GM18507 (cell line): ENCODE data around the gene TMX2.
"Not testable (repeated sequence)": the region's sequence is repeated elsewhere in the genome, so short reads cannot be mapped to it uniquely, and the experiment has no call there.

Source experiments
- DNase-seq: peaks from one replicate; pipeline ENCODE4 v3.0.0; 2011; ENCODE audit warnings: low read depth; ENCODE audit not compliant: insufficient read length; ENCODE audit errors: extremely low spot score
- FAIRE-seq: peaks from 2 replicates; lab custom pipeline; 2011; peaks lifted over from hg19 to GRCh38; lab: Jason Lieb, UNC

TMX2 gene

GRCh38 chr11:57712256-57713150 lies at the start of gene TMX2:
TMX2 (plus strand) TSS chr11:57712593; CDS start chr11:57712619, 26 bp downstream.
- FAIRE-seq = peak; percentile 99
- peak; percentile 68 for DNase-seq

- FAIRE-seq (no peak), DNase-seq (no peak)
Observed at GRCh38 chr11:57662893-57663292, 49.5 kb upstream of the TMX2 start.

DNA sequence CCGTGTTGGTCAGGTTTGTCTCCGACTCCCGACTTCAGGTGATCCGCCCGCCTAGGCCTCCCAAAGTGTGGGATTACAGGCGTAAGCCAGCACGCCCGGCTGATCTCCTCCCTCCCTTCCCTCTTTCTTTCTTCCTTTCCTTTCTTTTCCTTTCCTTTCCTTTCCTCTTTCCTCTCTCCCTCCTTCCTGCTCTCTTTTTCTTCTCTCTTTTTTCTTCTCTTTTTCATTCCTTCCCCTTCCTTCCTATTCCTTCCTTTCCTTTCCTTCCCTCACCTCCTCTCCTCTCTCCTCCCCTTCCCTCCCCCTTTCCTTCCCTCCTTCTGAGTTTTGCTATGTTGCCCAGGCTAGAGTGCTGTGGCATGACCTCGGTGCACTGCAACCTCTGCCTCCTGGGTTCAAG lies 48.4 kb upstream of the TMX2 start:
- FAIRE-seq (no peak), DNase-seq (no peak)

GRCh38 chr11:57667117-57667735 lies 45.2 kb upstream of the TMX2 start:
- FAIRE-seq (no peak), DNase-seq (peak; percentile 92)

DNA sequence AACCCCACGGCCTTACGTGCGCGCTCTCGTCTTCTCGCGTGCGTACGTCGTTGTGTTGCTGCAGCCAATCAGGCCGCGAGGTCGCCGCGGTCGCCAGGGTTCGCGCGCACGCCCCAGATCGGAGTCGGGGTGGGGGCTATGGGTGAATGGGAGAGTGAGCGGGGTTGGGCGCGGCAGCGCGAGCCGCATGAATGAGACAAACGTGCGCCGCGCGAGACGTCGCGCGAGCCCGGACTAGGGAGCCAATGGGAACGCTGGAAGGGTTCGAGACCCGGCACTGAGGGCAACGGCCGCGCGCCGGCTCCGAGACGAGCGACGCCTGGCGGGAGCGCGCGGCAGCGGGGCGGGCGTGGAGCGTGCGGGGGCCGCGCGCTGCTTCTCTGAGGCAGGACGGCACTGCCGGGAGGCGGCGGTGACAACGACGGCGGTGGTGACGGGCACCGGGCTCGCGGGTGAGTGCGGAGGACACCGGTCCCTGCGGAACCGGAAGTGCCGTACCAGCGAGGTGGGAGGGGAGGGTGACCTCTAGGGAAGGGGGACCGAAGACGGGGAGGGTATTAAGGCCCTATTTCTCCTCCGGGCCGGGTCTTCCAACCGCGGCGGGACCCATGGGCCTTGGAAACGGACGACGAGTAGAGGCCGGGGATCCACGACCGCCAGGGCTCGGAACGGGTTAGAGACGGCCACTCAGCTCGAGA lies 44.5 kb upstream of the TMX2 start, which contains the start of gene ZDHHC5:
TSS of gene ZDHHC5 (plus strand) at position 379 of the 698 bp plus-strand sequence. CDS start 4,977 bp downstream, outside the sequence.
- peak; percentile 96 for FAIRE-seq
- peak; percentile 93 for DNase-seq

GRCh38 chr11:57668434-57668782 lies 44.0 kb upstream of the TMX2 start:
- FAIRE-seq = no peak
- no peak for DNase-seq

DNA sequence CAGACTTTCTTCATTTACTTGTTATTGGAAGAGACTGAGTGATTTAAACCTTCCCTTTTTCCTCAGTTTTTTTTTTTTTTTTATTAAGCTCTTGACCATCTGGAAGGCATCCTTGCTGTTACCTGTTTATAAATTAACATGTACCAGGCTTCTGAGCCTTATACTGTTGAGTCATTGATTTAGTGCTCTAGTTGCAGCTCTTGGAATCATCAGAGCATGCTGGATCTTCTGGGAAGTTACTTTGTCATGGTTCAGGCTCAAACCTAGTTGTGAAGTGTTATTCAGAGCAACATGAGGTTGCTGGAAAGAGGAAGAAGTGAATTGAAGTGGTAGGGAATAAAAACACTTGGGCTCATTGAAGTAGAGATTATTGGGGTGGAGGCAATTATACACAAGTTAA lies 38.1 kb upstream of the TMX2 start:
- no peak for DNase-seq
- FAIRE-seq = no peak

DNA sequence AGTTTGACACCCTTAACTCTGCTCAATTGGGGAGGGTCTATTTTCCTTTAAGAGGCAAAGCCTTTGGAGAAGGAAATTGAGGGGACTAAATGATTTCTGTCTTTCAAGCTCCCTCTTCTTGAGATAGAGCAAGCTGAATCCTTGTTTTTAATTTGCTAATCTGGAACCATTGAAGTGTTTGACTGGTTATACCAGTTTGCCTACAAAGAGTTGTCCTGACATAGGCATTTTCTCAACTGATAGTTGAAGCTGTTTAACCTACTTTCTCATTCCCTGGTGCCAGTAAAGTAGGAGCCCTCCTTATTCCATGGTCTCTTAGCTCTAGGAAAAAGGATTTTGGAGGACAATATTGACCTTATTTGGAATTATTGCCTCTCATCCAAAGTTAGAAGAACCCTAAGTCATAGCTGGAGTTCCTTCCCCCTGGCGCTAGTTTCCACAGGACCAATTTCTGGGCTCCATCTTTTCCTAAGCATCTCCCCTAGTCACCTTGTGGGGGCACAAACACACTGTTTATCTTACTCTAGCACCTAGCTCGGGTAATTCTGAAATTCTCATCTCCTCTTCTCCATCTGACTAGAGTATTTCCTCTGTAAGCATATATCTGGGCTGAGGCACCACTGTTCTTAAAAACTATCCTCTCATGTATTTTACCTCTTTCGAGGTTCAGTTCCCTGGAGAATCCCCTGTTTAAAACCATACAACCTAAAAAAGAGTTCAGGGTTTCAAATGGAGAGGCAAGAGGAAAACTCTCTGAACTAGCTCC lies 37.0 kb upstream of the TMX2 start:
- DNase-seq (no peak), FAIRE-seq (no peak)

DNA sequence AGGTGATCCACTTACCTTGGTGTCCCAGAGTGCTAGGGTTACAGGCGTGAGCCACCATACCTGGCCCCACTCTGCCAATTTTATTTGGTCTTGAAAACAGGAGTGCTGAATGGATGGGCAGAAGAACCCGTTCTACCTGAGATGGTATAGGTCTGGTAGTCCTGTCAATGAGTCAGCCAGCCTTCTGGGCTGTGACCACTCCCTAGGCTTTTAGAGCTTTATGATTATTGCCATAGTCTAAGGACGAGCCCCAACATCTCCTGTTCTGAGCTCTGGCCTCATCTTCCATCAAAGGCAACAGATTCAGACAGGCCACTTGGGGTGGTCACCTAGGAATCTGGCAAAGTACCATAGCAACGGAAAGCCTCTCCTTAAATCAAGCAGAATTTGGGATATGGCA lies 33.0 kb upstream of the TMX2 start:
- no peak for DNase-seq
- FAIRE-seq = no peak

DNA sequence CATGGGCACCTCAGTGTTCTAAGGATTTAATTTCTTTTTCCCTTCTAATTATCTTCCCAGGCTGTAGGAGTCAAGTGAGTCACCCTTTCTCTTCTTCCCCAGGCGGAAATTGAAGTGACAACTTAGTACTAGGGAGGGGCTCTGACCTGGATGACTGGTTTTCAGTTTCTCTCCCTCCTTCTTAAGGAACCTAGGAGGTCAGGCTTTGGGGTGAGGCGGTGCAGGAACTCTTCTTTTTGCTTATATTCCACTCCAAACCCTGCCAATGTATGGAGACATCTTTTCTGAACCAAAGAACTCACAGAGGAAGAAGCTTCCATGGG lies 31.9 kb upstream of the TMX2 start:
- no peak for FAIRE-seq

GRCh38 chr11:57681168-57681567 lies 31.2 kb upstream of the TMX2 start:
- DNase-seq = no peak
- no peak for FAIRE-seq

More for the DNA sequence above, 31.9 kb upstream of the TMX2 start:
- DNase-seq = no peak

GRCh38 chr11:57690474-57690873 lies 21.9 kb upstream of the TMX2 start:
- not testable (repeated sequence) for DNase-seq, FAIRE-seq

DNA sequence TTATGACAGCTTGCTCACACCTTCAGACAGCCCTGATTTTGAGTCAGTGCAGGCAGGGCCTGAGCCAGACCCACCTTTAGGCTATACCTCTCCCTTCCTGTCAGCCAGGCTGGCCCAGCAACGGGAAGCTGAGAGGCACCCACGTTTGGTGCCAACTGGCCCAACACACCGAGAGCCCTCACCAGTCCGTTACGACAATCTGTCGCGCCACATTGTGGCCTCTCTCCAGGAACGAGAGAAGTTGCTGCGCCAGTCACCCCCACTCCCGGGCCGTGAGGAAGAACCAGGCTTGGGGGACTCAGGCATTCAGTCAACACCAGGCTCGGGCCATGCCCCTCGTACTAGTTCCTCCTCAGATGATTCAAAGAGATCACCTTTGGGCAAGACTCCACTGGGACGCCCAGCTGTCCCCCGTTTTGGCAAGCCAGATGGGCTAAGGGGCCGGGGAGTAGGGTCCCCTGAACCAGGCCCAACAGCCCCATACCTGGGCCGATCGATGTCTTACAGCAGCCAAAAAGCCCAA lies 13.5 kb upstream of the TMX2 start:
- no peak for FAIRE-seq
- DNase-seq = no peak

- FAIRE-seq (no peak), DNase-seq (no peak)
Observed at GRCh38 chr11:57699813-57700212, 12.6 kb upstream of the TMX2 start.

- DNase-seq (no peak), FAIRE-seq (no peak)
Observed at GRCh38 chr11:57700425-57700824, 12.0 kb upstream of the TMX2 start.

DNA sequence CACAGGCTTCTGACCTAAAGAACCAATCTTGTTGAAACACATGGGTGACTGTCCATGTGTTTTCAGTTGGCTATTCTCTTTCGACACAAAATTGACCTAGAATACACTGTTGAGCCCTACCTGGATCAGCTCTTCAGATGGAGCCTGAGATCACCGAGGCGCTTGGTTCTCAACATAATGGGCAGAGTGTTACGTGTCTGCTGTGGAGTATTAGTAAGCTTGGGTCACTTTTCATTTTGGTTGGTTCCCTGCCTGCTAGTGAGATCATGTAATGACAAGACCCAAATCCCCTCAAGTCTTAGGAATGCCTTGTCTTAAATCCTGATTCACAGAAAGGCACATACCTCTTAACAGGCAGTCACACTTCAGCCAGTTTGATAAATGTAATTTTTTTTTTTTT lies 9.1 kb upstream of the TMX2 start:
- no peak for FAIRE-seq
- no peak for DNase-seq

- DNase-seq (no peak), FAIRE-seq (no peak)
Observed at GRCh38 chr11:57704932-57705331, 7.5 kb upstream of the TMX2 start.

GRCh38 chr11:57705432-57705831 lies 7.0 kb upstream of the TMX2 start:
- not testable (repeated sequence) for FAIRE-seq, DNase-seq

DNA sequence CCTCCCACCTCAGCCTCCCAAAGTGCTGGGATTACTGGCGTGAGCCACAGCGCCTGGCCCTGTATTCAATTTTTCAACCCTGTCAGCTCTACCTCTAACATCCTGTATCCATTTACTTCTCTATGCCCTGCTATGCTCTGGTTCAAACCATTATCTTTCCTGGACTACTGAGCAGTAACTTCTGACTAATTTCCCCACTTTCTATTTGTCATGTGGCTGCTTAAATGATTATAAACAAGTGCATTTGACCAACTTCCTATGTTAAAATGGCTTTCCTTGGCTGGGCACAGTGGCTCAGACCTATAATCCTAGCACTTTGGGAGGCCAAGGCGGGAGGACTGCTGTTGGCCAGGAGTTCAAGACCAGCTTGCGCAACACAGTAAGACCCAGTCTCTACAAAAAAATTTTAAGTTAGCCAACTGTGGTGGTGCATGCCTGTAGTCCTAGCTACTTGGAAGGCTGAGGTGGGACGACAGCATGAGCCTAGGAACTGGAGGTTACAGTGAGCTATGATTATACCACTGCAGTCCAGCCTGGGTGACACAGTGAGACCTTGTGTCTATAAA lies 2.5 kb upstream of the TMX2 start:
- FAIRE-seq (no peak), DNase-seq (no peak)
